ENCODE results near the gene LAMA3.

Gene LAMA3

DNA sequence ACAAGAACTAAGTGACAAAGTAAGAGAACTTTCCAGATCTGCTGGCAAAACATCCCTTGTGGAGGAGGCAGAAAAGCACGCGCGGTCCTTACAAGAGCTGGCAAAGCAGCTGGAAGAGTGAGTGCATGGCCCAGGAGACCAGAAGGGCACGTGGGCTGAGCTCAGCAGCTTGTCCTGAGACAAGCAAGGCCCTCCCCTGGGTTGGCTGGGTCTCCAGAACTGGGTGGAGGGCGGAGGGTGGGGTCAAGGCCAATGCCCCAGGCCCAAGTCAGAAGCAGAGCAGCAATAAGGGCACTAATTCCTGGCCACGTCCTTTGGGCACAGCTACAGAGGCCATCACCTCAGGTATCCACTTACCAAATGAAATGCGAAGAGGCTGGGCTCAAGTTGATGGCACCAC, 214.7 kb downstream of the LAMA3 start:
- Histone ChIP-seq H3K4me3 (ENCODE audit: low read length, poor library complexity, severe bottlenecking) (no peak overlapping the region), H3K9ac (ENCODE audit: low read depth, low read length, poor library complexity, severe bottlenecking) (no peak overlapping the region), H3K36me3 (ENCODE audit: insufficient read depth, low read length) (no peaks in the 10 kb centered on the region), H3K9me2 (replicated peaks; ENCODE audit: low read depth, low read length) (no peaks in the 10 kb centered on the region), H3K4me2 (ENCODE audit: low read depth, low read length, poor library complexity, severe bottlenecking) (no peak overlapping the region), H2AFZ (ENCODE audit: low read length) (no peak overlapping the region), H3K9me3 (ENCODE audit: insufficient read depth, low read depth, low read length) (no peaks in the 10 kb centered on the region), H3K4me1 (ENCODE audit: insufficient read depth, low read length, poor library complexity, severe bottlenecking) (no peaks in the 10 kb centered on the region), H3K79me2 (ENCODE audit: insufficient read depth, low read length) (no peaks in the 10 kb centered on the region), H4K20me1 (ENCODE audit: insufficient read depth, low read length, poor library complexity, severe bottlenecking) (no peaks in the 10 kb centered on the region), H3K27me3 (ENCODE audit: insufficient read depth, low read length, poor library complexity, severe bottlenecking) (no peaks in the 10 kb centered on the region), H3F3A (ENCODE audit: low read depth) (no peaks in the 10 kb centered on the region)
- TF ChIP-seq, protein P1, sequence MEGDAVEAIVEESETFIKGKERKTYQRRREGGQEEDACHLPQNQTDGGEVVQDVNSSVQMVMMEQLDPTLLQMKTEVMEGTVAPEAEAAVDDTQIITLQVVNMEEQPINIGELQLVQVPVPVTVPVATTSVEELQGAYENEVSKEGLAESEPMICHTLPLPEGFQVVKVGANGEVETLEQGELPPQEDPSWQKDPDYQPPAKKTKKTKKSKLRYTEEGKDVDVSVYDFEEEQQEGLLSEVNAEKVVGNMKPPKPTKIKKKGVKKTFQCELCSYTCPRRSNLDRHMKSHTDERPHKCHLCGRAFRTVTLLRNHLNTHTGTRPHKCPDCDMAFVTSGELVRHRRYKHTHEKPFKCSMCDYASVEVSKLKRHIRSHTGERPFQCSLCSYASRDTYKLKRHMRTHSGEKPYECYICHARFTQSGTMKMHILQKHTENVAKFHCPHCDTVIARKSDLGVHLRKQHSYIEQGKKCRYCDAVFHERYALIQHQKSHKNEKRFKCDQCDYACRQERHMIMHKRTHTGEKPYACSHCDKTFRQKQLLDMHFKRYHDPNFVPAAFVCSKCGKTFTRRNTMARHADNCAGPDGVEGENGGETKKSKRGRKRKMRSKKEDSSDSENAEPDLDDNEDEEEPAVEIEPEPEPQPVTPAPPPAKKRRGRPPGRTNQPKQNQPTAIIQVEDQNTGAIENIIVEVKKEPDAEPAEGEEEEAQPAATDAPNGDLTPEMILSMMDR (conservative IDR thresholded peaks at IDR 0.05; ENCODE audit: low read length), result no peak
- TF ChIP-seq EZH2phosphoT487 (IDR thresholded peaks at IDR 0.05; ENCODE audit: borderline replicate concordance), result no peak

DNA sequence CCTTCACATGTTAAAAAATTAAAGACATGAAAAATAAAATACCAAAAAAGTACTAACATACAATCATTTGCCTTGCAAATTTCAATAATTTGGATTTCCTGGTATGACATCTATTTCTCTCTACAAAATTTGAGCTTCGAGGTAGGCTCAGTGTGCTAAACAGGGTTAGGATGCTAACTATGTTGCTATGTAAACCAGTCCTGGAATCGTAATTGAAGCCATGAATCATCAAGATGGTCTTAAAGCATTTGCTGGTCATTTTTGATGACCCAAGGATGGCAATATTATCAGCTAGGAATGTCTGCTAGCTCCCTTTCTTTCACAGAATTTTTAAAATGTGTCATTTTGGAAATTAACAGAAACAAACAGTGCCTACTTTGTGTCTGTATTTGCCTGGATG, 217.4 kb downstream of the LAMA3 start:
- no peaks in the 10 kb centered on the region for H3K36me3 ChIP-seq (ENCODE audit: insufficient read depth, low read length)
- H3K4me3 ChIP-seq (ENCODE audit: low read length, poor library complexity, severe bottlenecking), result no peak overlapping the region
- no peaks in the 10 kb centered on the region for H4K20me1 ChIP-seq (ENCODE audit: insufficient read depth, low read length, poor library complexity, severe bottlenecking)
- H3K4me2 ChIP-seq (ENCODE audit: low read depth, low read length, poor library complexity, severe bottlenecking), result no peak overlapping the region
- H3K9ac ChIP-seq (ENCODE audit: low read depth, low read length, poor library complexity, severe bottlenecking), result no peak overlapping the region
- TF ChIP-seq EZH2phosphoT487 (IDR thresholded peaks at IDR 0.05; ENCODE audit: borderline replicate concordance), result no peak
- TF ChIP-seq, protein P1 (conservative IDR thresholded peaks at IDR 0.05; ENCODE audit: low read length), result no peak
- H3F3A ChIP-seq (ENCODE audit: low read depth), result no peaks in the 10 kb centered on the region
- no peak overlapping the region for H2AFZ ChIP-seq (ENCODE audit: low read length)
- no peaks in the 10 kb centered on the region for H3K4me1 ChIP-seq (ENCODE audit: insufficient read depth, low read length, poor library complexity, severe bottlenecking)
- no peaks in the 10 kb centered on the region for H3K79me2 ChIP-seq (ENCODE audit: insufficient read depth, low read length)
- no peaks in the 10 kb centered on the region for H3K27me3 ChIP-seq (ENCODE audit: insufficient read depth, low read length, poor library complexity, severe bottlenecking)
- H3K9me3 ChIP-seq (ENCODE audit: insufficient read depth, low read depth, low read length), result no peaks in the 10 kb centered on the region
- no peaks in the 10 kb centered on the region for H3K9me2 ChIP-seq (replicated peaks; ENCODE audit: low read depth, low read length)

DNA sequence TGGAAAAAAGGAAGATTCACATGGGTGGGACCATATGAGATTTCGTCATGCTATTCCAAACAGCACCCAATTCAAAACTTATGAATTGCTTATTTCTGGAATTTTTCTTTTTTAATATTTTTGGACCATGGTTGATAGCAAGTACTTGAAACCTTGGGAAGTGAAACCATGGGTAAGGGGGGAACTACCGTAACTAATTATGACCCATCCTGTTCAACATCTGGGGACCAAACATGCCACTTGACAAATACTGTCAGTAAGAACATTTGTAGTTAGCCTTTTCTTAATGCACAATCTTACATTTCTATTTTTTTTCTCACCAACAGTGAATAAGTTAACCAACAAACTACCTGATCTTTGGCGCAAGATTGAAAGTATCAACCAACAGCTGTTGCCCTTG, 219.6 kb downstream of the LAMA3 start:
- H3K79me2 ChIP-seq (ENCODE audit: insufficient read depth, low read length), result no peaks in the 10 kb centered on the region
- no peaks in the 10 kb centered on the region for H3K9me2 ChIP-seq (replicated peaks; ENCODE audit: low read depth, low read length)
- H3K27me3 ChIP-seq (ENCODE audit: insufficient read depth, low read length, poor library complexity, severe bottlenecking), result no peaks in the 10 kb centered on the region
- no peak overlapping the region for H2AFZ ChIP-seq (ENCODE audit: low read length)
- H4K20me1 ChIP-seq (ENCODE audit: insufficient read depth, low read length, poor library complexity, severe bottlenecking), result no peaks in the 10 kb centered on the region
- no peak overlapping the region for H3K4me2 ChIP-seq (ENCODE audit: low read depth, low read length, poor library complexity, severe bottlenecking)
- TF ChIP-seq, protein P1 (conservative IDR thresholded peaks at IDR 0.05; ENCODE audit: low read length), result no peak
- no peak for TF ChIP-seq EZH2phosphoT487 (IDR thresholded peaks at IDR 0.05; ENCODE audit: borderline replicate concordance)
- H3K4me1 ChIP-seq (ENCODE audit: insufficient read depth, low read length, poor library complexity, severe bottlenecking), result no peaks in the 10 kb centered on the region
- no peaks in the 10 kb centered on the region for H3F3A ChIP-seq (ENCODE audit: low read depth)
- H3K9ac ChIP-seq (ENCODE audit: low read depth, low read length, poor library complexity, severe bottlenecking), result no peak overlapping the region
- no peaks in the 10 kb centered on the region for H3K9me3 ChIP-seq (ENCODE audit: insufficient read depth, low read depth, low read length)
- no peak overlapping the region for H3K4me3 ChIP-seq (ENCODE audit: low read length, poor library complexity, severe bottlenecking)
- H3K36me3 ChIP-seq (ENCODE audit: insufficient read depth, low read length), result no peaks in the 10 kb centered on the region

All from Loucy (cell line).